Mammary epithelial cell (primary cell): Measurements from ENCODE around the gene SEC14L1.

ENCODE experiments used
- CTCF ChIP-seq, 2 donors: IDR thresholded peaks in 1 of 2; conservative IDR thresholded peaks in 1 of 2; 2 replicates each; pipeline ENCODE4 v1.5.1; 2011 to 2012; ENCODE audit warnings: inconsistent platforms in 2 of 2, low read length in 2 of 2, mild to moderate bottlenecking in 2 of 2, control low read depth in 1 of 2, low read depth in 1 of 2; ENCODE audit not compliant: insufficient read depth in 1 of 2; ENCODE audit errors: extremely low read depth in 1 of 2
- EZH2 ChIP-seq: IDR thresholded peaks from 2 replicates; pipeline ENCODE4 v1.6.1; 2012; ENCODE audit warnings: low read length, inconsistent platforms, borderline replicate concordance

- TF ChIP-seq CTCF (conservative IDR thresholded peaks at IDR 0.05 in 1 of 2, IDR thresholded peaks at IDR 0.05 in 1 of 2; ENCODE audit: extremely low read depth in 1 of 2, insufficient read depth in 1 of 2, low read depth in 1 of 2, low read length in 2 of 2) (no peak), EZH2 (no peak)
These were observed 105.6 kb downstream of the SEC14L1 start for GRCh38 chr17:77246110-77247047.
